Measurements from ENCODE around the gene HEPN1.

DNA sequence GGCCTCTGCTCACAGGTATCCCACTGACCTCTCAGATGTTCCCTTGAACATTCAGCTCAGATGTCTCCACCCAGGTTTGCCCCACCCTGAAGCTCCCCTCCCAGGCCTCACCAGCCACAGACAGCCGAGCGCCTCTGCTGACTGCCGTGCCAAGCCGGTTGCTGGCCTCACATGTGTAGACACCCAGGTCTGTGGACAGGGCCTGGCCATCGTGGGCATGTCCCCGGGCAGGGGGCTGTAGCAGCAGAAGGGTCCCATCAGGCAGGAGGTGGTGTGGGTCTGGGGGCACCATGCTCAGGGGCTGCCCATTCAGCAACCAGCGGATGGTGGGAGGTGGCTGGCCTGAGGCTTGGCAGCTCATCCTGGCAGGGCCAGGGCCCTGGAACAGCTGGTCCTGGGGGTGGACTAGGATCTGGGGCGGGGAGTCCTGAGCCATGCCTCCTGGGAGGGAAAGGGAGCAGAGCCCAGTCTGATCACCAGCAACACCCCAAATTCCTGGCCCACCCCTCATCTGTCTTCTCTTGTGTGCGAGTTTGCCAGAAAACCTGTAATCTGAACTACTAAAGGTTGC lies 22.1 kb upstream of the HEPN1 start:
- TF ChIP-seq, protein P1, sequence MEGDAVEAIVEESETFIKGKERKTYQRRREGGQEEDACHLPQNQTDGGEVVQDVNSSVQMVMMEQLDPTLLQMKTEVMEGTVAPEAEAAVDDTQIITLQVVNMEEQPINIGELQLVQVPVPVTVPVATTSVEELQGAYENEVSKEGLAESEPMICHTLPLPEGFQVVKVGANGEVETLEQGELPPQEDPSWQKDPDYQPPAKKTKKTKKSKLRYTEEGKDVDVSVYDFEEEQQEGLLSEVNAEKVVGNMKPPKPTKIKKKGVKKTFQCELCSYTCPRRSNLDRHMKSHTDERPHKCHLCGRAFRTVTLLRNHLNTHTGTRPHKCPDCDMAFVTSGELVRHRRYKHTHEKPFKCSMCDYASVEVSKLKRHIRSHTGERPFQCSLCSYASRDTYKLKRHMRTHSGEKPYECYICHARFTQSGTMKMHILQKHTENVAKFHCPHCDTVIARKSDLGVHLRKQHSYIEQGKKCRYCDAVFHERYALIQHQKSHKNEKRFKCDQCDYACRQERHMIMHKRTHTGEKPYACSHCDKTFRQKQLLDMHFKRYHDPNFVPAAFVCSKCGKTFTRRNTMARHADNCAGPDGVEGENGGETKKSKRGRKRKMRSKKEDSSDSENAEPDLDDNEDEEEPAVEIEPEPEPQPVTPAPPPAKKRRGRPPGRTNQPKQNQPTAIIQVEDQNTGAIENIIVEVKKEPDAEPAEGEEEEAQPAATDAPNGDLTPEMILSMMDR (IDR thresholded peaks at IDR 0.05) = no peak
- TF ChIP-seq POLR2A (IDR thresholded peaks at IDR 0.05) = no peak

All from right lobe of liver (tissue), 4 donors.